Mesothelial cell of epicardium (in vitro differentiated cells): ENCODE results near the gene GALNT11. TPM values are rescaled to one million over a fixed set of nuclear protein-coding genes. Genes with fewer than 3 reads are reported as not detected.
A peak's percentile ranks its signal among the peaks of the same experiment; 100 is the strongest.

Experiments used
- DNase-seq, 2 experiments: peaks; one replicate each; pipeline ENCODE4 v3.0.0; 2021; ENCODE audit warnings: low spot score in 2 of 2; ENCODE audit not compliant: unreplicated experiment in 2 of 2
- H3K27ac Mint-ChIP-seq: 2 replicates; pipeline ENCODE4 v1.8.0; 2021; ENCODE audit warnings: mixed read lengths
- H3K27me3 Mint-ChIP-seq: 2 replicates; pipeline ENCODE4 v1.8.0; 2021; ENCODE audit warnings: low read depth, mixed read lengths
- H3K36me3 Mint-ChIP-seq: 2 replicates; pipeline ENCODE4 v1.8.0; 2021; ENCODE audit warnings: mixed read lengths
- H3K4me1 Mint-ChIP-seq: 2 replicates; pipeline ENCODE4 v1.8.0; 2021; ENCODE audit warnings: mixed read lengths
- H3K4me3 Mint-ChIP-seq: 2 replicates; pipeline ENCODE4 v1.8.0; 2021; ENCODE audit warnings: mild to moderate bottlenecking, moderate library complexity, mixed read lengths
- H3K9me3 Mint-ChIP-seq: 2 replicates; pipeline ENCODE4 v1.8.0; 2021; ENCODE audit warnings: mixed read lengths
- CTCF ChIP-seq: fragments of 200-600 bp; sonication (generic); IDR thresholded peaks from one replicate; pipeline ENCODE4 v1.5.0; 2021; ENCODE audit warnings: antibody characterized with exemption; ENCODE audit not compliant: unreplicated experiment
- total RNA-seq: library from RNA; stranded (reverse); gene quantifications from 3 replicates; pipeline ENCODE4 v1.2.1, GENCODE V29; 2021

GALNT11 gene
- total RNA-seq, 1 donor from 2014 or later: 37.9 TPM

DNA sequence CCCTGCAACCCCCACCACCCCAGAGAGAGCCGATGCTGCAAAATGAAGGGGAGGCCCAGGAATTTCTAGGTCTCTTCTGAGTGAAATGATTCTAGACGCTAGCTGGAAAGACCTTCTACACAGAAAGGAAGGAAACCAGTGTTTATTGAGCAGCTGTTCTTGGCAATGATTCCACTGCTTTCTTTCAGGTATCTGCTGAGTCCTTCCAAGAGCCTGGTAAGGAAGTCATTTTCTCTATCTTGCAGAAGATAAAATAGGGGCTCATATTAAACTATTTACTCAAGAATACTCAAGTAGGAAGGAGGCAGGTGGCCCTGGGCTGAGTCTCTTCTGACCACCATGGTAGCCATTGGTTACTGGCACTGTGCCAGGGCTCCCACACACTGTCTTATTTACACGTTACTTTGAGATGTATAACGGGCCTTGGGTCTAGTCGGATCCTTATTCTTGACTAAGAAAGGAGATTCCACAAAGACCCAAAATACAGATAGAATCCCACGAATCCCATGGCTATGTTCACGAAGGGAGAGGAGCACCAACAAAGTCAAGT is 112.1 kb downstream of the GALNT11 start:
- no peak overlapping the region for H3K27ac Mint-ChIP-seq

GRCh38 chr7:152140067-152140466 is 114.6 kb downstream of the GALNT11 start:
- Mint-ChIP-seq H3K36me3 (peaks cover 50% of the 10 kb centered on the region), H3K4me1 (peaks cover 18% of the 10 kb centered on the region), H3K27ac (no peak overlapping the region)

More for the DNA sequence above, 112.1 kb downstream of the GALNT11 start:
- Mint-ChIP-seq H3K27me3 (no peaks in the 10 kb centered on the region), H3K4me3 (no peak overlapping the region), H3K9me3 (no peaks in the 10 kb centered on the region), H3K36me3 (peaks cover 46% of the 10 kb centered on the region), H3K4me1 (peaks cover 9% of the 10 kb centered on the region)
- DNase-seq: no peak
- no peak for TF ChIP-seq CTCF

DNA sequence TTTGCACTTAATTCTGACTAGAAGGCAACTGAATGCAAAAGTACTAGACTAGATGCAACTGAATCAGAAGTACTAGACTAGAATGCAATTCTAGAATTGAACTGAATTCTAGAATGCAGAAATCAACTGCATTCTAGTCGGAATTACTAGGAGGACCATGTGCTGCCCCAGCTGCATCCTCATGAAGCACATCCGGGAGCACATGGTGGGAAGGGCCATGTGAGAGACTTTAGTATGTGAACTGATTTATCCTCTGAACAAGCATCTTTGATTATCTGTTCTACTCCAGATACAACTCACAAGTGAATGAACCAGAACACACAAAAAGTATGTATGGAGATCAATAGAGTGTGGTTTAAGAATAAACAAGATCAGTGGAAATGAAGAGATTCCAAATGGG is 115.1 kb downstream of the GALNT11 start:
- no peak overlapping the region for H3K4me3 Mint-ChIP-seq
- H3K36me3 Mint-ChIP-seq: peaks cover 54% of the 10 kb centered on the region
- DNase-seq: no peak
- H3K27me3 Mint-ChIP-seq: no peaks in the 10 kb centered on the region
- no peaks in the 10 kb centered on the region for H3K9me3 Mint-ChIP-seq
- TF ChIP-seq CTCF: no peak
- peaks cover 18% of the 10 kb centered on the region for H3K4me1 Mint-ChIP-seq
- H3K27ac Mint-ChIP-seq: no peak overlapping the region

More at GRCh38 chr7:152140067-152140466, 114.6 kb downstream of the GALNT11 start:
- Mint-ChIP-seq H3K9me3 (no peaks in the 10 kb centered on the region), H3K27me3 (no peaks in the 10 kb centered on the region), H3K4me3 (no peak overlapping the region)
- DNase-seq: no peak
- no peak for TF ChIP-seq CTCF

GRCh38 chr7:152142976-152143595 is 117.6 kb downstream of the GALNT11 start:
- H3K27me3 Mint-ChIP-seq: no peaks in the 10 kb centered on the region
- H3K9me3 Mint-ChIP-seq: no peaks in the 10 kb centered on the region
- peak overlapping the region; percentile 74 for H3K27ac Mint-ChIP-seq
- H3K4me1 Mint-ChIP-seq: peaks cover 10% of the 10 kb centered on the region
- H3K36me3 Mint-ChIP-seq: peaks cover 60% of the 10 kb centered on the region
- no peak for DNase-seq
- no peak overlapping the region for H3K4me3 Mint-ChIP-seq
- TF ChIP-seq CTCF: no peak

GRCh38 chr7:152144557-152145245 is 119.2 kb downstream of the GALNT11 start:
- TF ChIP-seq CTCF: no peak
- Mint-ChIP-seq H3K4me3 (no peak overlapping the region), H3K36me3 (peaks cover 59% of the 10 kb centered on the region), H3K27ac (peak overlapping the region; percentile 3), H3K4me1 (peaks cover 10% of the 10 kb centered on the region), H3K27me3 (no peaks in the 10 kb centered on the region), H3K9me3 (no peaks in the 10 kb centered on the region)
- no peak for DNase-seq
